HG03558 (cell line): ENCODE measurements around the gene DRP2.
"Not testable (repeated sequence)": the region's sequence is repeated elsewhere in the genome, so short reads cannot be mapped to it uniquely, and the experiment has no call there.

ENCODE experiments used
- ATAC-seq: cut with Tn5 transposase; IDR thresholded peaks from one replicate; pipeline ENCODE4 v1.9.1; 2021; ENCODE audit warnings: moderate number of reproducible peaks; ENCODE audit not compliant: unreplicated experiment; ENCODE audit errors: extremely low read depth

DRP2 gene

DNA sequence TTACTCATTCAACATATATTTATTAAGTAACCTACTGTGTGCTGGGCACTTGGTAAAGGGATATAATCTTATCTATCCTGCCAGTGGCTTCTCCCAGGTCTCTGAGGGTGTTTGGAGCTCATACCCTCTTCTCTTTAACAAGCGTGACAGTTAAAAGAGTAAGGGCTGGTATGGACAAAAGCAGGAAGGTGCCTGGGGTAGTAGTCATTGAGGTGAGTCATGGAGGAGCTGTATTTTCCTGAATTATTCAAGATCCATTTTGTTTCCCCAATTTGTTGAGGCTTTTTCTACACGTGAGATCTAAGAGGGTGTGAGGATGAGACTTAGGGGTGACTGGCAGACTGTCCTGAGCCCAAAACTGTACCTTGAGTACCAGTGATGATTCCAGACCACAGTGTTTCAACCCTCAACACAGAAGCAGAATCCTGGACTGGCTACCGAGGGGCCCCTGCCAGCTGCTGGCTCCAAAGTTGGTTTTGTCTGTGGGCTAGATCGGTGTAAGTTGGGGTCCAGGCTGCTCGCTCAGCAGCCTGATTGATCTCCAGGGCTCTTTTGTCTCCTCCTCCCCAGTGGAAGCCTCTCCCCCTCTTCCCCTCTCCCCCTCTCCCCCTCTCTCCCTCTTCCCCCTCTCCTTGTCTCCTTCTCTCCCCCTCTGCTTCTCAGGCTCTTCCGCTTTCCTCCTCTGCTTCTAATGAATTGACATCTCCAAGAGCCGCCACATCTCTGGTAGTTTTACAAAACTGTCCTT, at the start of gene DRP2:
Gene DRP2 (plus strand): TSS at position 671 of the 748 bp plus-strand sequence. CDS start 11,862 bp downstream, outside the sequence.
- no peak for ATAC-seq

- ATAC-seq = no peak
Observed at GRCh38 chrX:101171883-101172400, 47.6 kb upstream of the DRP2 start.

- no peak for ATAC-seq
Observed at GRCh38 chrX:101176439-101176838, 43.1 kb upstream of the DRP2 start.

- ATAC-seq = not testable (repeated sequence)
Observed at GRCh38 chrX:101184876-101185275, 34.7 kb upstream of the DRP2 start.

DNA sequence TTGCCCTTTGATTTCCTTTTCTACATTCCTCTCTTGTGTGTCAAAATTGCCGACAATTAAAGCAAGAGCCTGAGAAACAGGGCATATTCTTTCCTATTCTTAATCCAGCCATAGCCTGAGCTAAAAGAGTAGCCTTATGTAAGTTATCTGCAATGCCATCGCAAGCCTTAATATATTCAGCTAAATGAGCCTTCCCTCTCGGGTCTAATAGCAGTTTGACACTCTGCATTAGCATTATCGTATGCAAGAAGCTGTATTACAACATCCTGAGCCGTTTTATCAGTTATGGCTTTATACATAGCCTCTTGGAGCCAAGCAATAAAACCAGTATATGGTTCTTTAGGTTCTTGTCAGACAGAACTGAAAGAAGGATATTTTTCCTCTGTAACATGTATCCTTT, 31.6 kb upstream of the DRP2 start:
- ATAC-seq = not testable (repeated sequence)

DNA sequence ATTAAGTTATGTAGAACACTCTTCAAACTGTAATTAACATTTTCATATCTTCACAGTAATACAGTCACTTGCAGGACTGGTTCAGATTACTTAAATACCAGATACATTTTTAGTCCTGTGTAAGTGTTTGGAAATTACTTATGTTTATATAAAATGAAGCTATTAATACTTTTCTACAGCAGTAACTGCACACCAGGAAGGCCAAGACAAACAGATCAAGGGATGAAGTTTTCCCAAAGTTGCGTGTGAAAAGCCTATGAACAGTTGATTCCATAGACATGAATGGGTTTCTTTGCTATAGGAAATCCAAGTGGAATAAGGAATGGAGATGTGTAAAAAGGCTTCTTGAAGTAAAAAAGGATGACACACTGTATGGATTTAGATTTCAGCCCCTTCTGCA, 28.9 kb upstream of the DRP2 start:
- ATAC-seq = no peak

GRCh38 chrX:101191217-101191750, 28.3 kb upstream of the DRP2 start:
- ATAC-seq = no peak

DNA sequence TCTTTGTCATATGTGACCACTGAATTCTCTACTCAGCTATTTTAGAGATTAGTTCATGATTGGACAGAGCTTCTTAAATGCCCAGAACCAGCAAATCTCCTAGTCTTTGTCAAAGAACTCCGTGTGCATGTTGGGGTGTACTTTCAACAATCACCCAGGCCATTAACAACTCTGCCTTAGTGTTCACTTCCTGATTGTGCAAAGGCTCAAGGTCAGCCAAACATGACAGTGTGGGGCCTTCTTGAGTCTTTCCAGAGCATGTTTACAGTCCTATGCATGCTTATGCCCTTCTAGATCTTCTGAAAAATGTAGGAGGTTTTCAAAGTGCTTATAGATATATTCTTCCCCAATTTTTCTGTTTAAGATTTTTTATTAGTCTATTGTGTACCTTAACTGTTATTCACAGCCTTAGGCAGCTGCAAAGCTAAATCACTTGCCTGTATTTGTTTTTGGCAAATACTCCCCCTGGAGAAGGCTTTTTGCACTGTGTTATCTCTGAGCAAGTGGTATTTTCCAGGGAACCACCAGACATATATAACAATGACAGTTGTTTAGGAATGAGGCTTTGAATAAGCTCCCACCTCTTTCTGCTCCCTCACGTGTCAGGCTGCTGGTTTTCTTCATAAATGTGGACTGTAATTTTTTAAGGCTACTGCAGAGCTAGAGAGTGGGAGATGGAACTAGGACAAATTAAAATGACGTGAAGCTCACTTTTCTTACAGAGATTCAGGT, 24.0 kb upstream of the DRP2 start:
- no peak for ATAC-seq

DNA sequence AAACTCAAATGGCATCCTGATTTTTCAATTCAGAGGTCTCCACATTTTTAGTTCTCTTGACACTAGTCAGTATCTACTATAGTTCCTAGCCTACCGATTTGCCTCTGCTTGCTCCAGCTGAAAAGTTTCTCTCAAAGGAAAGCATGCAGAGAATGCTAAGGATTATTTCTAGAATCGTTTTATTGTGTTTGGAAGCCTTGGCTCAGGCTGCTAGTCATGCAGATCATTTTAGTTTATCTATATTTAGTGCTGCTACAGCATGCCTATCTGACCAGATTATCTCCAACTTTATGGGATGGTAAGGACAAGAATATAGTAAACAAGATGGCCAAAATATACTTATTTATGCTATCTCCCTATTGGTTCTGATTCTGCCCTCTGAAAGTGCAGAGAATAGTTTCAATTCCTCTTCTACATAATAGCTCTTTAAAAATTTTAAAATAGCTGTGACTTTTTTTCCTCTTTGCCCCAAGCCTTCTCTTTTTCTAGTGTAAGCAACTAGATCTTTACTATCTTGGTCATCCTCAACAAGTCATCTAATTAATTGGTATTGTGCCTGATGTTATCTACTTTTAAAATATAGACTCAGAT, 15.7 kb upstream of the DRP2 start:
- ATAC-seq = no peak

DNA sequence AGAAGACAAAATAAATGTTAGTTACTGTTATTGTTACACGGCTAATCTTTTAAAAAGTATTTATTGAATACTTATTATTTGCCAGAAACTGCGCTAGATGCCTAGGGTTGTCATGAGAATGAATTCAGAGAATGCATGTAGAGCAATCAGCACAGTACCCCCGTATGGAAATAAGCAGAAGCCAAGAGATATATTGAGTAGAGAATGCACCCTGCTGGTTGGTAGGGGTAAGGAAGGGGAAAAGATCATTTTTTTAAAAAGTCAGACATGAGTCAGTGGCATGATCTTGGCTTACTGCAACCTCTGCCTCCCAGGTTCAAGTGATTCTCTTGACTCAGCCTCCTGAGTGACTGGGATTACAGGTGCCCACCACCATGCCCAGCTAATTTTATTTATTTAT, 13.1 kb upstream of the DRP2 start:
- peak; percentile 76 for ATAC-seq

GRCh38 chrX:101208152-101208905, 11.3 kb upstream of the DRP2 start:
- ATAC-seq = no peak

DNA sequence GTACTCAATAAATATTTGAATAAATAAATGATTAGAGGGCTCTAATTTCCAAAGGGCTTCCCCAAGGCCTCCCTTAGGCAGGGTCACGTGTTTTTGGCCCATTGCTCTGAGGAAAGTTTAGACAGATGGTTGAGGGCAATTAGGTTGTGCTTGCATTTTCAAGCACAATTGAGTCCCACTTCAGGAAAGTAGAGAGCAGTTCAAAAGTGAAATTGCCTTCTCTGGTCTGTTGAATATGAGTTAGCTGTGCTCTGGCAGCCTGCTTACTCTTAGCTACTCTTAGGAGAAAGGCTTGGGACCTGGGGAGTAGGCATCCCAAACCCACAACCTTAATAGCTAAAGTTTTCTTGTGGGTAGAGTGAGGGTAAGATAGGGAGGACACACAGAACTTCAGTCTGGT, 9.0 kb upstream of the DRP2 start:
- no peak for ATAC-seq

- ATAC-seq = no peak
Observed at GRCh38 chrX:101217689-101218088, 1.9 kb upstream of the DRP2 start.

- ATAC-seq = no peak
Observed at GRCh38 chrX:101219864-101220346, 319 bp downstream of the DRP2 start.

DNA sequence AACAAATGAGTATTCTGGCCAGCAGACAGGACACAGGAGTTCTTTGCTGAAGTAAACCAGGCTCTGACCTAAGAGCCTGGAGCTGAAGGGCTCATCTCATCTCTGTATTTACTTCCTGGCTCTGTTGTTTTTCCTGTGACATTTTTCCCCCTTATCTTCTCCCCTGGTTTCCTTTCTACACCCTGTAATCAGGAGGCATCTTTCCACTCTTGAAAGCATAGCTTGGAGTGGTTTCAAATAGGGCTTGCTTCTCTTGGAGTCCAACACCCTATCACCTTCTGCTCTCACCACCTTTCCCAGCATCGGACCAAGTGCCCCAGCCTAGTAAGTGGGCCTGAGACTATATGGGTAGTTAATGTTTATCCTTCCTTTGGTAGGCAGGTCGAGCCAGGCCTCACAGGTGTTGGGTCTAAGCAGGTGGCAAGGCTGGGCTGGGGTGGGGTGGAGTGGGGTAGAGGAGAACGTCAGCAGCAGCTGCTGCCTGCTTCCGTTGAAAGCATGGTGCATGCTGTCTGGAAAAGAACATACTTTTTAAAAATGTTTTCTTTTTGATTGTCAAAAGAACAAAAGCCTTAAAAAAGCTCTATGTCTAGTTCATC, 1.2 kb downstream of the DRP2 start:
- no peak for ATAC-seq

DNA sequence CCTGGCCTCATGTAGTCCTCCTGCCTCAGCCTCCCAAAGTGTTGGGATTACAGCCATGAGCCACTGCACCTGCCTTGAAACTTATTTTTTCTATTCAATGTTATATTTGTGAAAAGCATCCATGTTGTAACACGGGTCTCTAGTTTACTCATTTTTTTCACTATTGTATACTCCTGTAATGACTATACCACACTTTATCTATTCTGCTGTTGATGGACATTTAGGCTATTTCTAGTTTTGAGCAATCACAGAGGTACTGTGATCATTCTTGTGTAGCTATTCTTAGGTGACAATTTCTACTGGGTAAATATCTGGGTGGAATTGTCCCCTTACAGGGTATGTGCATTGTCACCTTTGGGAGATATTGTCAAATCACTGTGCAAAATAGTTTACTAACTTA, 3.6 kb downstream of the DRP2 start:
- ATAC-seq = no peak

DNA sequence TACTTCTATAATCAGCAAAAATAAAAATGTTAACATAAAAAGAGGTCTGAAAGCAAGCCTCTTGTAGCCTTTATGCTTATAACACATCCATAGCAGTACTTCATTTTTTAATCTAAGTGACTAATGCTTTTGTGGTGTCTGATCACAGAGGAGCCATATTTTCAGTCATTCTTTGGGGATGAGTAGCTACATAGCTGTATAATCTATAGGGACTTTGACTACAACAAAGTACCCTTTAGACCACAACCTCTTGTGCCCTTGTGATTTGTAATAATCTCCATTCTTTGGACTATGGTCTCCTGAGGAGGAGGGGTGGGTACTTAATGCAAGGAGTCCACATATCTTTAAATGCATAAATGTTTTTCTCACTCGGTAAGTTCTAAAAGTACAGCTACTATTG, 9.6 kb downstream of the DRP2 start:
- ATAC-seq = no peak

GRCh38 chrX:101230636-101231035, 11.1 kb downstream of the DRP2 start:
- no peak for ATAC-seq

- ATAC-seq = no peak
Observed at GRCh38 chrX:101231080-101231479, 11.5 kb downstream of the DRP2 start.

DNA sequence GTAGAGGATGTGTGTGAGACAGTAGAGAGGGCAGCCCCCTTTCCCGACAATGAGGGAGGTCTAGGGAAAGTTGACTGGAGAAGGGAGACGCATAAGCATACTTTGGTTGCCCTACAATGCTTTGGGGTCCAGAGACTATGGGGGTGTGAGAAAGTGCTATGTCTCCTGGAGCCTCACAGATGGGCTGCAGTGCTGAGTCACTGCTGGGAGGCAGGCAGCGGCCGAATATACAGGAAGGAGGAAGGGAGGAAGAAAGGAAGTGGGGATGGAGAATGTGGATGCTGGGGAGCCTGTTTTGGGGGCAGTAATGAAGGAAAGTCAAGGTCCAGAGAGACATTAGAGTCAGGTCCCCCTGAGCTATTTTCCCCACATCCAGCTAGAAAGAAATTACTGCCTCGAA, 12.7 kb downstream of the DRP2 start:
- no peak for ATAC-seq
